Uterus (tissue), 2 donors: ENCODE results near the gene ALG14.

ENCODE experiments used
- POLR2A ChIP-seq, 2 donors: fragments of 450-650 bp; IDR thresholded peaks; one replicate each; pipeline ENCODE4 v1.6.1; 2016; ENCODE audit warnings: antibody characterized with exemption in 2 of 2, mild to moderate bottlenecking in 1 of 2, moderate library complexity in 1 of 2
- TF ChIP-seq, protein P1 (sequence below), 4 experiments: fragments of 200-600 bp in 2 of 4; fragments of 450-650 bp in 2 of 4; sonication (generic) in 2 of 4; IDR thresholded peaks; one replicate each; pipeline ENCODE4 v1.5.1; 2016 to 2019; ENCODE audit warnings: antibody characterized with exemption in 4 of 4, mild to moderate bottlenecking in 2 of 4, moderate library complexity in 1 of 4

DNA sequence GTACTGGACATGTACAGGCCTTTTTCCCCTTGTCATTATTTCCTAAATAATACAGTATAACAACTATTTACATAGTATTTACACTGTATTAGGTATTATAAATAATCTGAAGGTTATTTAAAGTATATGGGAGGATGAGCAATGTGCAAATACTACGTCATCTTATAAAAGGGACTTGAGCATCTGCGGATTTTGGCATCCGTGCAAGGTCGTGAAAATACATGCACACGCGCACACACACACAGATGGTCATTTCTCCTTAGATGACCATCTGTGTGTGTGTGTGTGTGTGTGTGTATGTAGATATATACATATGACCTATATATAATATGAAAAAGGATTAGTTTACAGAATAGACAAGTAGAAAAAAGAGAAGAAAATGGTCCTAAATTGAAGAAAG is 15.4 kb downstream of the ALG14 start:
- TF ChIP-seq, protein P1, sequence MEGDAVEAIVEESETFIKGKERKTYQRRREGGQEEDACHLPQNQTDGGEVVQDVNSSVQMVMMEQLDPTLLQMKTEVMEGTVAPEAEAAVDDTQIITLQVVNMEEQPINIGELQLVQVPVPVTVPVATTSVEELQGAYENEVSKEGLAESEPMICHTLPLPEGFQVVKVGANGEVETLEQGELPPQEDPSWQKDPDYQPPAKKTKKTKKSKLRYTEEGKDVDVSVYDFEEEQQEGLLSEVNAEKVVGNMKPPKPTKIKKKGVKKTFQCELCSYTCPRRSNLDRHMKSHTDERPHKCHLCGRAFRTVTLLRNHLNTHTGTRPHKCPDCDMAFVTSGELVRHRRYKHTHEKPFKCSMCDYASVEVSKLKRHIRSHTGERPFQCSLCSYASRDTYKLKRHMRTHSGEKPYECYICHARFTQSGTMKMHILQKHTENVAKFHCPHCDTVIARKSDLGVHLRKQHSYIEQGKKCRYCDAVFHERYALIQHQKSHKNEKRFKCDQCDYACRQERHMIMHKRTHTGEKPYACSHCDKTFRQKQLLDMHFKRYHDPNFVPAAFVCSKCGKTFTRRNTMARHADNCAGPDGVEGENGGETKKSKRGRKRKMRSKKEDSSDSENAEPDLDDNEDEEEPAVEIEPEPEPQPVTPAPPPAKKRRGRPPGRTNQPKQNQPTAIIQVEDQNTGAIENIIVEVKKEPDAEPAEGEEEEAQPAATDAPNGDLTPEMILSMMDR (IDR thresholded peaks at IDR 0.05): no peak
- no peak for TF ChIP-seq POLR2A (IDR thresholded peaks at IDR 0.05)
